HG02981 (cell line): Measurements from ENCODE around the gene KLHDC1.
"Not testable (repeated sequence)": the region's sequence is repeated elsewhere in the genome, so short reads cannot be mapped to it uniquely, and the experiment has no call there.

Experiments
- ATAC-seq: cut with Tn5 transposase; IDR thresholded peaks from one replicate; pipeline ENCODE4 v1.9.1; 2021; ENCODE audit warnings: mild to moderate bottlenecking, moderate library complexity; ENCODE audit not compliant: unreplicated experiment

The KLHDC1 gene, protein sequence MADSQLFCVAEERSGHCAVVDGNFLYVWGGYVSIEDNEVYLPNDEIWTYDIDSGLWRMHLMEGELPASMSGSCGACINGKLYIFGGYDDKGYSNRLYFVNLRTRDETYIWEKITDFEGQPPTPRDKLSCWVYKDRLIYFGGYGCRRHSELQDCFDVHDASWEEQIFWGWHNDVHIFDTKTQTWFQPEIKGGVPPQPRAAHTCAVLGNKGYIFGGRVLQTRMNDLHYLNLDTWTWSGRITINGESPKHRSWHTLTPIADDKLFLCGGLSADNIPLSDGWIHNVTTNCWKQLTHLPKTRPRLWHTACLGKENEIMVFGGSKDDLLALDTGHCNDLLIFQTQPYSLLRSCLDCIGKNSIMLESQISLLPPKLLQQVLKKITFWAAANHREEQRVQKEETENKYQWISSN

DNA sequence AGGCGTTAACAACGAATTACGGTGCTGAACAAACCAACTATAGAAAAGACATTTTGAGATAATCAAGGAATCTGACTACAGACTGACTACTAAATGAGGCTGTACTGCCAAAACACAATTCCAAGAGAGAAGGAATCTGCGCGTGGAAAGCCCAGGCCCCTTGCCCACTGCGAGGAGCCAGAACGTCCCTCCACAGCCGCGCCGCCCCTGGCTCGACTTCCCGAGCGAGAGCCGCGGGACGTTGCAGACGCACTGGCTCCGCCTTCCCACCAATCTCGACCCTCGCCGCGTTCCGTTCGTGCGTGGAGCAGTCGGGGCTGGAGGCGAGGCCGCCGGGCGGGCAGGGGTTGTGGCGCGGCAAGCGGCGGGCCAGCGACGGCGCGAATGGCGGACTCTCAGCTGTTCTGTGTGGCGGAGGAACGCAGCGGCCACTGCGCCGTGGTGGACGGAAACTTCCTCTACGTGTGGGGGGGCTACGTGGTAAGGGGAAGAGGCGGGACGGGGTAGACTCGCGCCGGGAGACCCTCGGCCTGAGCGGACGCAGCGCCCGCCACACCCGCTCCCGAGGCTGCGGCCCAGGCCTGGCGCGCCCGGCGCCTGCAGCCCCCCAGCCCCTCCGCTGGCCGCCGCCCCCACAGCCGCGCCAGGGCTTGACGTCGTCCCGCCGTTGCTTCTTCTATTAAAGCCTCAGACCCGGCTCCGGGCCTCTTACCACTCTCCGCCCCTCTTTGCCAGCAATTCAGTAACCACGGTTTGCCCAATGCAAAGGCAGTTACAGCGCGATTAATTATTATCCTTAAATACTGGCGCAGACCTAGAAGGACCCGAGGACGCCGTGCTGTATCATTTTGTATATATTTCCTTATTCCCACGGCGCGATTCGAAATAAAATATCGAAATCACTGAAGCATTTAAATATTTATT, at the start of gene KLHDC1:
KLHDC1 (plus strand) TSS at position 310 of the 924 bp plus-strand sequence; CDS start at position 385, 75 bp downstream.
- peak; percentile 59 for ATAC-seq

DNA sequence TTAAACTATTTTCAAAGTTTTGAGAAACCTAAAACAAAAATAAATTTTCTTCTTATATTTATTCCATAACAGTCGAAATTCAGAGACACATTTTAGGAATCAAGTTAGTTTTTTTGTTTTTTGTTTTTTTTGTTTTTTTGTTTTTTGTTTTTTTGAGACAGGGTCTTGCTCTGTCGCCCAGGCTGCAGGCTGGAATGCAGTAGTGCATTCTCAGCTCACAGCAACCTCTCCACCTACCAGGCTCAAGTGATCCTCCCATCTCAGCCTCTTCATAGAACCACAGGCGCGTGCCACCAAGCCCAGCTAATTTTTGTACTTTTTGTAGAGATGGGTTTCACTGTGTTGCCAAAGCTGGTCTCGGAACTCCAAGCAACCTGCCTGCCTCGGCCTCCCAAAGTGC, 39.4 kb upstream of the KLHDC1 start:
- ATAC-seq = no peak

DNA sequence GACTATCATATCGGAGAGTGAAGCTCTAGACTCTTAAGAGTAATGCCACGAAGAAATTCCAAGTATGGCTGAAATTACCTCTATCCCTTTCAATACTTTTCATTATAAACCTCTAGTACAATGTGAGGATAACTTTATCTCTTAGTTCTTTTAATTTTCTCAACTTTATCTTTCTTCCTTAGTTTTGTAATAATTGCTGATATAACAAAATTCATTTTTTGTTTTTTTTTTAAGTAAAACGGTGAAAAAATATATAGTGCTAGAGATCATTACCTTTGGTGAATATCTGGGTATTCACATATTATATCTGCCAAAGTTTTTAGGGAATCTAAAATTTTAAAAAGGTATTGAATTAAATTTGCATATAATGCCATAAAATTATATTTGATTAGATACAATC, 38.4 kb upstream of the KLHDC1 start:
- no peak for ATAC-seq

DNA sequence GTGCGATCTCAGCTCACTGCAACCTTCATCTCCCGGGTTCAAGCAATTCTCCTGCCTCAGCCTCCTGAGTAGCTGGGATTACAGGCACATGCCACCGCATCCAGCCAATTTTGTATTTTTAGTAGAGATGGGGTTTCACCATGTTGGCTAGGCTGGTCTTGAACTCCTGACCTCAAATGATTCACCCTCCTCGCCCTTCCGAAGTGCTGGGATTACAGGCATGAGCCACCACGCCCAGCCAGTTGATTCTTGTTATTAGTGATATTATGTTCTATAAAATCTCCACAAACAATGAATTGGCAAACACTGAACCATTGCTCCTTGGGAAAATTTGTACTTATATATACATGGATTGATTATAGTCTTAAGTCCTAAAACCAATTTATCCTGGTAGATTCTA, 35.4 kb upstream of the KLHDC1 start:
- not testable (repeated sequence) for ATAC-seq

DNA sequence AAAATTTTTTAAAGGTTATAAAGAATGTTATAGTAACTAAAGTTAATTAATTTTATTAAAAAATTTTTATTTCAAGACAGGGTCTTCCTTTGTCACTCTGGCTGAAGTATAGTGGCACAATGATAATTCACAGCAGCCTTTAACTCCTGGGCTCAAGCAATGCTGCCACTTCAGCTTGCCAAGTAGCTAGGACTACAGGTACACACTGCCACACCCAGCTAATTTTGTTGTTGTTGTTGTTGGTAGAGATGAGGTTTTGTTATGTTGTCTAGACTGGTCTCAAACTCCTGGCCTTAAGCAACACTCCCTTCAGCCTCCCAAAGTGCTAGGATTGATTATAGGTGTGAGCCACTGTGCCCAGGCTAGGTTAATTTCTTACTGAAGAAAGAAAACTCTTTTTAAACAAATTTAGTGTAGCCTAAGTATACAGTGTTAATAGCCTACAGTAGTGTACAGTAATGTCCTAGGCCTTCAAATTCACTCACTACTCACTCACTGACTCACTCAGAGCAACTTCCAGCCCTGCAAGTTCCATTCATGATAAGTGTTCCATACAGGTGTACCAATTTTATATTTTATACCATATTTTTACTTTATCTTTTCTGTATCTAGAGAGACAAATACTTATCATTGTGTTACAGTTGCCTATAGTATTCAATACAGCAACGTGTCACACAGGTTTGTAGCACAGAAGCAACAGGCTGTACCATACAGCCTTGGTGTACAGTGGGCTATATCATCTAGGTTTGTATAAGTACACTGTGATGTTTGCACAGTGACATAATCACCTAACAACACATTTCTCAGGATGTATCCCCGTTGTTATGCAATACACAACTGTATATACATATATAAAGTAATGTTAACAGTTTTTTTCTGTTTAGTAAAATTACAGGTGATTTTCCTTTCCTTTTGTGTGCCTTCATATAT, 33.1 kb upstream of the KLHDC1 start:
- no peak for ATAC-seq

DNA sequence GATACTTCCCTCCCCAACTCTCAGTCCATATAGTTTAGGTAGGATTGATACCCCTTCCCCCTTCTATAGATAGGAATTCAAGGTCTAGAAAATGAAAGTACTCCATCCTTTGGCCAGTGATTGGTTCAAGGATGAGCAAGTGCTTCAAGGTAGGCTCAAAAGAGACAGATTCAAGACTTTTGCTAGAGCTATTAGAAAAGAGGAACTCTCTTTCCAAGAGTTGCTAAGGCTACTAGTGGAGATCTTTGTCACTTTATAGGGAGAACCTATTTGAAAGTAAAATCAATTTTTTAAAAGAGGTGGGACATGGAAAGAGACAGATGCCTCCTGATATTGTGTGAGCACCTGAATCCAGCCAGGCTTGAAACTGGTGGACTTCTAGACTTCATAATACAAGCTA, 22.4 kb upstream of the KLHDC1 start:
- no peak for ATAC-seq

DNA sequence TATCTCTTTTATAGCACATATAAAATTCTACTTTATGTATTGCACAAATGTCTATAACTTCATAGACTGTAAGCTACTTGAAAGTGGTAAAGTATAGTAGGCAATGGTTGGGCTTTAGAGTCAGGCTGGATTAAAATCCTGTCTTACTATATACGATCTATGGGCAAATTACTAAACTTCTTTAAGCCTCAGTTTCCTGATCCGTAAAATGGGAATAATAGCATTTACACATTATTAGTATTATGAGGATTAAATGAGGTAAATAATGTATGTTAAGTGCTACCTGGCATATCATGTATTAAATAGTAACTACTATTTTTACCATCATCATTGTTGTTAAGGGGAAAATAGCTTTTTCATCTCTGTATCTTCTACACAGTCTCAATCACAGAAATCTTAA, 19.3 kb upstream of the KLHDC1 start:
- ATAC-seq = no peak

DNA sequence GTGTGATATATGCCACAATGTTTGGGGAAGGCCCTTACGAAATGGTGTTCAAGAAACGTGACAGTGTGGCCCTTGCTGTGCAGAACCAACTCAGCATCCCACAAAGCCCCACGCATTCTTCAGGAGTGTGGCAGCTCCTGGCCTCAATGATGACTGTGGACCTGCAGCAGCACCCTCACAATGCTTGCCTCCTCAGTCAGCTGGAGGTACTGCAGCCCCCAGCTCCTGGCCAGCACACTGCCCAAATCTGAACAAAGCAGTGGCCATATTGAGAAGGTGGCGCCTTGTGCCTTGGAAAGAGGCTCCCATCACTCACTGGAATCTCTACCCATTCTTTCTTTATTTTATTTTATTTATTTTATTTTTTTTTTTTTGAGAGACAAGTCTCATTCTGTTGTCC, 15.3 kb upstream of the KLHDC1 start:
- ATAC-seq = no peak

DNA sequence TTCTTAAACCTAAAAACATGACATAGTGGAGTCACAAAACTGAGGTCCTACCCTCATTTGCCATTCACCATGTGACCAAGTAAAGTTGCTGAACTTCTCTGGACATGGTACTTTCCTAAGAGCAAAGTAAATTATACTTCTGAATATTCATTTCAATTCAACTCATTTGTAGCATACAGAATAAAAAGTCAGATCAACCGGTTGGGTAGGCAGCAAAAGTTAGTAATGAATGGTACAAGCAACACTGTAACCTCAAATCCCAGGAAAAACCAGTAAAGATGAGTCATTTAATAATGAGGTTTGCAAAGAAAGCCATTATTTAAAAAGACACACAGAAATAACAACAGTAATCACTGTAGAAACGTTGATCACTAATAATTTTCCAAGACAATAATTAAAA, 13.6 kb upstream of the KLHDC1 start:
- no peak for ATAC-seq

DNA sequence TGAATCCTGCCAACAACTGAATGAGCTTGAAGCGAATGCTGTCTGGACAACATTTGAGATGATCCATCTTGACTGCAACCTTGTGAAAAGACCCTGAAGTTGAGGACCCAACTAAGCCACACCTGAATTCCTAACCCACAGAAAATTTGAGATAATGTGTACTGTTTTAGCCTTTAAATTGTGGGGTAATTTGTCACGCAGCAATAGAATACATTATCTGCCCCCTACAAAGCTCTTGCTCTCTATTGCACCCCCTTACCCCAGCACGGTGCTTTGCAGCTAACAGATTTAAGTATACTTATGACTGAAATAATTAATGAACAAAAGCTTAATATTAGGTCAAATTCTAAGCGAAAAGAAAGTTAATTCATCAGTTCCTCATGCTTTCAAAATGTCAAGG, 6.5 kb upstream of the KLHDC1 start:
- ATAC-seq = no peak

DNA sequence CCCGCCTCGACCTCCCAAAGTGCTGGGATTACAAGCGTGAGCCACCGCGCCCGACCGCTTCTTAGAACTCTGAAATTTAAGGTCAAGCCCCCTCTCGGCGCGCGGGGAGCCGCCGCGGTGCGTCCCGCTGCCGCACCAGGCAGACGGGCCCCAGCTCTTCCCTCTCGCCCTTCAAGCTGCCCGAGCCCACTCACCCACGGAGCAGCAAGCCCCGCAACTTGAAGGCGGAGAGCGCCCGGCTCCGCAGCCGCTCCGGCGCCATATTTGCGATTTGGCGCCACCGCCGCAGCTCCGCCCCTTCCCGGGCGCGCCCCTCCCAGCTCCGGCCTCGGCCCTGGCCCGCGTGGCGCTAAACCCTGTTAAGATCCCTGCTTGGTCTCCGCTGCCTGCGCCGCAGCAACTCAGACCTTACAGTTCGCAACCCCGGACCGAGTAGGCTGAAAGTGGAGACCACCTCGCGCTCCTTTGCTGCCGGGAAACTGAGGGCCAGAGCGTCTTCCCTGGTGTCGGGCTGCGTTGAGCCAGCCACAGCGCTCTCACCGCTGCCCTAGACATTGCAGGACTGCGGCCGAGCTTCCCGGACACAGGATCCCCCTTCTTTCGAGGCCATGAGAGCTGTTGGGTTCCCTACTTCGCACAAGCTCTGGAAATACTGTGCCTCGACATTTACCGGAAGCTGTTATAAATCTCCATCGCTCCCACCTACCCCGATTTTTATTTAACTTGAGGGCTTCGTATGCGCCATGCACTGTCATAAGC, 4.8 kb upstream of the KLHDC1 start, which contains the start of gene POLE2:
POLE2 (minus strand) TSS at position 273 of the 759 bp plus-strand sequence; CDS start at position 262, 11 bp downstream.
- peak; percentile 91 for ATAC-seq

DNA sequence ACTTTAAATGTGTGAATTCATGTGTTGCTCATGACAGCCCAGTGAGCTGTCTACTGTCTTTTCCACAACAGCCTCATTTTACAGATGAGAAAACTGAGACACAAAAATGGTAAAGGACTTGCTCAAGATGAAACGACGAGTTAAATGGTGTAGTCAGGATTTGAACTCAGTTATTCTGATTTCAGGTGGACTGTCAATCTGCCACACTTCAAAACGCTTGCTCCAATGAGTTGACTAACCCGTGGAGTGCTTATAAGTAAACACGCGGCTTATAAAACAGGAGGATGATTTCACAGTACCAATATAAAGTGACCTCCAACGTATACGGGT, 4.3 kb upstream of the KLHDC1 start:
- no peak for ATAC-seq

DNA sequence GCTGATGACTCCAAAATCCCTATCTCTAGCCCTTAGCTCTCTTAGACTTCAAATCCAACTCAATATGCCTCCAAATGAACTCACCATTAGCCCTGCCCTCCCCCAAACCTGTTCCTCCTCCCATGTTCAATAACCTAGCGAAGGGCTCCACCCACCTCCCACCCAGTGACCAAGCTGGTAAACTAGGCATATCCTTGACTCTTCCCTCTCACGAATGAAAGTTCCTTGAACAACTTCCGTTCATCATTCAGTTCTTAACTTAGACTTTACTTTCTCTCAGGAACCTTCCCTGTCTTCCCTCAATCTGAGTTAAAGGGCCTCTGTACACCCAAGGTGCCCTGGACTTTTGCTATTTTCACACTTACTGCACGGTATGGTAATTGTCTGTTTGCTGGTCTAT, 1.9 kb upstream of the KLHDC1 start:
- no peak for ATAC-seq

DNA sequence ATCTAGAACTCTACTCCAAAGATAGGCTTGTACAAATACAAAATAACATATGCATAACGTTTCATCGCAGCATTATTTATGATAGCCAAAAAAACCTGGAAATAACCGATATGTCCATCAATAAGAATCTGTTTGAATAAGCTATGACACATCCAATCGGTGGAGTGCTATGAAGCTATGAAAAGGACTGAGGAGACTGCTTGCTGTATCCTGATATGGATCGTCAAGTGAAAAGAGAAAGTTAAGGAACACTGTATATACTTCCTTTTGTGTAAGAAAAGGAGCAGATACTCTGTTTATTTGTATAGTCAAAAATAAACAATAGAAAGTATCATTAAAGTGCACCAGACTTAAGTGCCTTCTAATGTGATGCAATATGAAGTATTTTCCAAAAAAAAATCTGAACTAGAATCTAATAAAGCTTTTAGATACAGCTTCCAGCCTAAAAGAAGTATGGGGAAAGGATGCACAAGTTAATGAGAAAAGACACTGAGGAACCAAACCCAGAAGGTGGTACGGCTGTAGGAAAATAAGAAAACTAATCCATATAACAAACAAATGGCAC, 645 bp upstream of the KLHDC1 start:
- no peak for ATAC-seq

DNA sequence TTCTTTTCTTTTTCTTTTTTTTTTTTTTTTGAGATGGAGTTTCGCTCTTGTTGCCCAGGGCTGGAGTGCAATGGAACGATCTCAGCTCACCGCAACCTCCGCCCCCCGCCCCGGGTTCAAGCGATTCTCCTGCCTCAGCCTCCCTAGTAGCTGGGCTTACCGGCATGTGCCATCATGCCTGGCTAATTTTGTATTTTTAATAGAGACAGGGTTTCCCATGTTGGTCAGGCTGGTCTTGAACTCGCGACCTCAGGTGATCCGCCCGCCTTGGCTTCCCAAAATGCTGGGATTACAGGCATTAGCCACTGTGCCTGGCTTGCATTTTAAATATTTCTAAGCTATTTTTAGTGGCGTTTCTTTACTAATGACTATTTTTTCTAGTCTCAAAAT, 810 bp downstream of the KLHDC1 start:
- ATAC-seq = not testable (repeated sequence)

DNA sequence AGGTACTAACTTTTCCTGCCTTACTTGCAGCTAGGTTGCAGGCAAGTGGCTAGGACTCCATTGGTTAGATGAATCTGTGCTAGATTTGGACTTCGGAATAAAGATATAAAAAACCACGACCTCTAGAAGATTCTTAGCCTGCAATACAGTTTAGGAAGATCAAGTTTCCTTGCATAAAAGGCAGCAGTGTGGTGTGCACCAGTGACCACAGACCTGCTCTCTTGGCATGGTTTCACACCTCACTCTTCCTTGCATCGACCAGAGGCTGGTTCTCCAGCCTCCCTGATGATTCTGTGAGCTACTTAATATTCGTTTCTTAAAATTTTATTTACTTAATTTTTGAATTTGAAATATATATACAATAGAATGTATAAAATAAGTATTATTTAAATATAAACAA, 9.8 kb downstream of the KLHDC1 start:
- ATAC-seq = no peak

DNA sequence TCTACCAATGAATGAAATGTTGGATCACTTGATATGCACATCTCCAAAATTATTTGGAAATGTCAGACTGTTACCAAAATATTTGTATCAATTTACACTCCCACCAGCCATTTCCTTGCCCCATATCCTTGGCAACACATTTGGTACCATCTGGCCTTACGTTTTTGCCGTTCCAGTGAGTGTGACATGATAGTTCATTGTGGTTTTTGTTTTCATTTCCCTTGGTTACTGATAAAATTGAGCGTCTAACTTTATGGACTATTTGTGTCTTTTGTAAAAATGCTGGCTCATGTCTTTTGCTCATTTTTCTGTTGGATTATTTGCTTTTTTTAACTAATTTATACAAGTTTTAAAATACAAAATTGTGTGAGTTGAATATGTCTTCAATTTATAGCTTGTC, 11.0 kb downstream of the KLHDC1 start:
- no peak for ATAC-seq

DNA sequence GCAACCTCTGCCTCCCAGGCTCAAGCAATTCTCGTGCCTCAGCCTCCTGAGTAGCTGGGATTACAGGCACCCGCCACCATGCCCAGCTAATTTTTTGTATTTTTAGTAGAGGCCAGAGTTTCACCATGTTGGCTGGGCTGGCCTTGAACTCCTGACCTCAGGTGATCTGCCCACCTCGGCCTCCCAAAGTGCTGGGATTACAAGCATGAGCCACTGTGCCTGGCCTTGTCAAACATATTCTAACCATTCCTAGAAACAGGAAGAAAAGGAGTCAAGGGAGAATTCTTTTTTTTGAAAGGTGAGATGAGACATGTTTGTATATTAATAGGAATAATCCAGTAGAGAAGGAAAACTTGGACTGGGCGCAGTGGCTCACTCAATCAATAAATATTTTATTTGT, 11.6 kb downstream of the KLHDC1 start:
- ATAC-seq = not testable (repeated sequence)

DNA sequence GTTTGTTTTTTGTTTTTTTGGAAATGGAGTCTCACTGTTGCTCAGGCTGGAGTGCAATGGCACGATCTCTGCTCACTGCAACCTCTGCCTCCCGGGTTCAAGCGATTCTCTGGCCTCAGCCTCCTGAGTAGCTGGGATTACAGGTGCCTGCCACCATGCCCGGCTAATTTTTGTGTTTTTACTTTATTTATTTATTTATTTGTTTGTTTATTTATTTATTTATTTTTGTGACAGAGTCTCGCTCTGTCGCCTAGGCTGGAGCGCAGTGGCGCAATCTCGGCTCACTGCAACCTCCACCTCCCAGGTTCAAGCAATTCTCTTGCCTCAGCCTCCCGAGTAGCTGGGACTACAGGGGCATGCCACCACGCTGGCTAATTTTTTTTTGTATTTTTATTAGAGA, 18.1 kb downstream of the KLHDC1 start:
- not testable (repeated sequence) for ATAC-seq

DNA sequence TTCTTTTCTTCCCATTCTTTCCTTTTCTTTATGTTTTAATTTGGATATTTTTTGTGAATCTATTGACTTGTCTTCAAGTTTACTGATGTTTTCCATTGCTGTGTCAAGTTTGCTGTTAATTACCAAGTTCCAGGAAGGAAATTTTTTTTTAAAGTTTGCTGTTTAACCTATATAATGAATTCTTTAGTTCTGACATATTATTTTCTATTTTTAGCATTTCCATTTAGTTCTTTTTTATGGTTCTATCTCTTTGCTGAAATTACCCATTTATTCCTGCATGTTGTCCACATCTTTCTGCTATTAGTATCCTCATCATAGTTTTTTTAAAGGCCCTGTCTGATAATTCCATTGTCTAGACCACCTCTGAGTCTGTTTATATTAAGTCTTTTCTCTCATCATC, 27.8 kb downstream of the KLHDC1 start:
- ATAC-seq = no peak
